DMS114 treated with DMSO at 0.1 percent for 48 hours (cell line): ENCODE data around the gene TNFSF11.
"Not testable (repeated sequence)": the region's sequence is repeated elsewhere in the genome, so short reads cannot be mapped to it uniquely, and the experiment has no call there.

Experiments
- DNase-seq: peaks from one replicate; lab custom pipeline; 2025; ENCODE audit not compliant: unreplicated experiment; lab: John Stamatoyannopoulos, UW

Gene TNFSF11

DNA sequence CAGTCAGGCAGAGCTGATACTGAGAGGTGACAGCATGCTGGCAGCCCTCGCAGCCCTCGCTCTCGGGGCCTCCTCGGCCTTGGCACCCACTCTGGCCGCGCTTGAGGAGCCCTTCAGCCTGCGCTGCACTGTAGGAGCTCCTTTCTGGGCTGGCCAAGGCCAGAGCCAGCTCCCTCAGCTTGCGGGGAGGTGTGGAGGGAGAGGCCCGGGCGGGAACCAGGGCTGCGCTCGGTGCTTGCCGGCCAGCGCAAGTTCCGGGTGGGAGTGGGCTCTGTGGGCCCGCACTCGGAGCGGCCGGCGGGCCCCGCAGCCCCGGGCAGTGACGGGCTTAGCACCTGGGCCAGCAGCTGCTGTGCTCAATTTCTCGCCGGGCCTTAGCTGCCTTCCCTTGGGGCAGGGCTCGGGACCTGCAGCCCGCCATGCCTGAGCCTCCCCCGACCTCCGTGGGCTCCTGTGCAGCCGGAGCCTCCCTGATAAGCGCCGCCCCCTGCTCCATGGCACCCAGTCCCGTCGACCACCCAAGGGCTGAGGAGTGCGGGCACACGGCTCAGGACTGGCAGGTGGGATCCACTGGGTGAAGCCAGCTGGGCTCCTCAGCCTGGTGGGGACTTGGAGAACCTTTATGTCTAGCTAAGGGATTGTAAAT, 14.3 kb upstream of the TNFSF11 start:
- not testable (repeated sequence) for DNase-seq

- not testable (repeated sequence) for DNase-seq
Observed at GRCh38 chr13:42560320-42560719, 13.6 kb upstream of the TNFSF11 start.

DNA sequence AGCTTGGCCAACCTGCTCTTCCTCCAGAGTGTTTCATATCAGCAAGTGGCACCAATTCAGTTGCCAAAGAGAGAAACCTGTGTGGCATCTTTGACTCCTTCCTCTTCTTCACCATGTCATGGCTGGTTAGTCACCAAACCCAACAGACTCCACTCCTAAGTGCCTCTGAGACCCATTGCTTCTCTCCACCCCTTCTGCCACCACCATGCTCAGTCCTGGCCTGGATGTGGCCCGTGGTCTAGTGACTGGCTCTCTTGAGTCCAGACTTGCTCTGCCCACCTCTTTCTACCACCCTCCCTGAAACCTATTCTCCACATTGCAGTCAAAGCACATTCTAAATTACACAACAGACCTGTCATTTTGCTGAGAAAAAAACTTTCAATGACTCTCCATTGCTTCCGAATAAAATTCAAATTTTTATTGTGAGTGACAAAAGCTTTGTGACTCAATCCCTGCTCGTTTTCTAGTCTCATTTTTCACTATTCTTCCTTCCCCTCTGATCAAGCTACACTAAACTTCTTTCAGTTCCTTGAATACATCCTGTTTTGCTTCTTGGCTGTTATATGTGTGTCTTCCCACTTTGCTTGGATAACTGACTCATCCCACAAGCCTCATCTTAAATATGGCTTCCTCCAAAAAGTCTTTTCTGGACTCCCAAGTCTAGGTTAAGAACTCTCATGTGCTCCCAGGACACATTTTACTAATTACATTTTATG, 12.0 kb upstream of the TNFSF11 start:
- DNase-seq: no peak

DNA sequence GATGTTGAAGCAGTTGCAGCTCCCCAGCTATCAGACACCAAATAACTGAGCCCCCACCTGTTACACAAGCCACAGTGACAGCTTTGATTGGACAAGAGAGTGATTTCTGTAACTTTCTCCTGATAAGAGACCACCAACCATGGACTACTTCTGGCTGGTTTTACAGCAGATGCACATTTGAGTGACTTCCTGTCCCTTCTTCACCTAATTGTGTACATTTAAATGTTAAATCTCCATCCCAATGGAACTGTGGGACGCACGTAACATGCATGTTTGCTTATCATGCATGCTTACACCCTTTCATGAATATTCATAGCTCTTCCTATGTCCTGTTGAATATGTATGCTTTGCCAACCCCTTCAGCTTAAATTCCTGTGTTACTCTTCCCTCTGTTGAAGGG, 6.0 kb upstream of the TNFSF11 start:
- DNase-seq: no peak

DNA sequence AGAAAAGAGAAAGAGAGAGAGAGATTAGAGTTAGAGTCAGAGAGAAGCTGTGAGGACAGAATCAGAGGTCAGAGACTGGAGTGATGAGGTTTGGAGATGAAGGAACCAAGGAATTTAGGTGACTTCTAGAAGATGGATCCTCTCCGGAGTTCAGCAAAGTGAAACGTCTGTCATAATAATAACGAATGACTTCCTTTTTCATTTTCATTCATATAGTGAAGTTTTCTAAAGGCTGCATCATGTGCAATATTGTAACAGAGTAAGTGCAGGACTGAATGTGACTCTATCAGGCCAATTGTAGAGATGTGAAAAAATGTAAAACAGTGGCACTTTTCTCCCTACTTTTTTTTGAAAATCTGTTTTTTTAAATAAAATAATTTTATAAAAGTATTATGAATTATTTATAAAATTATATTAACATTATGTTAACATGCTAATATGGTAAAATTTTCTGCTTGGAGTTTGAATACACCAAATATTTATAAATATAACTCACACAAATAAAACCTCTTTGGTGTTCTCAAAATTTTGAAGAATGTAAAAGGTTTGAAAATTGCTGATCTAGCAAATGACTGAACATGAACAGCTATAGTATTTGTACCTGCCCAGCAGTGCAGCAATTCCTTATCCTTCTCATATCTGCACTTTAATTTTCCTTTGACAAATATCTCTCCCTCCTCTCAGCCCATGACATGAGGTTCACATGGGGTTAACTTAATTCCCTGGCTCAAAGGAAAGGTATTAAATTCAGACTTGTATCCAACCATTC, 4.2 kb upstream of the TNFSF11 start:
- DNase-seq: no peak

DNA sequence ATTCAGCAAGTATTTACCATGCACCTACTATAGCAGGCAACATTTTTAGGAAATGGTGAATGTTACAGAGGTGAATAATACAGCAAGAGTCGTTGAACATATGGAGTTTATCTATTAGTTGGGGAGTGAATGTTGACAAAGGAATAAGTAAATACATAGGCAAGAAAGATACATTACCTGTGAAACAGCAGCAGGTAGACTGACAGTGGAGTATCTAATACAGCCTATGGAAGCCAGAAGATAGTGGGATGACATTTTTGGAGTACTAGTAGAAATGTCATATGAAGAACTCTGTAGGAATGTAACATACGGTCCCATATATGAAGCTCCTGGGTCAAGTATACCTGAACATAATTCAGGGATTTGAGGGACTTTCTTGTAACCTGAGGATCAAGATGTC, 2.1 kb upstream of the TNFSF11 start:
- no peak for DNase-seq

DNA sequence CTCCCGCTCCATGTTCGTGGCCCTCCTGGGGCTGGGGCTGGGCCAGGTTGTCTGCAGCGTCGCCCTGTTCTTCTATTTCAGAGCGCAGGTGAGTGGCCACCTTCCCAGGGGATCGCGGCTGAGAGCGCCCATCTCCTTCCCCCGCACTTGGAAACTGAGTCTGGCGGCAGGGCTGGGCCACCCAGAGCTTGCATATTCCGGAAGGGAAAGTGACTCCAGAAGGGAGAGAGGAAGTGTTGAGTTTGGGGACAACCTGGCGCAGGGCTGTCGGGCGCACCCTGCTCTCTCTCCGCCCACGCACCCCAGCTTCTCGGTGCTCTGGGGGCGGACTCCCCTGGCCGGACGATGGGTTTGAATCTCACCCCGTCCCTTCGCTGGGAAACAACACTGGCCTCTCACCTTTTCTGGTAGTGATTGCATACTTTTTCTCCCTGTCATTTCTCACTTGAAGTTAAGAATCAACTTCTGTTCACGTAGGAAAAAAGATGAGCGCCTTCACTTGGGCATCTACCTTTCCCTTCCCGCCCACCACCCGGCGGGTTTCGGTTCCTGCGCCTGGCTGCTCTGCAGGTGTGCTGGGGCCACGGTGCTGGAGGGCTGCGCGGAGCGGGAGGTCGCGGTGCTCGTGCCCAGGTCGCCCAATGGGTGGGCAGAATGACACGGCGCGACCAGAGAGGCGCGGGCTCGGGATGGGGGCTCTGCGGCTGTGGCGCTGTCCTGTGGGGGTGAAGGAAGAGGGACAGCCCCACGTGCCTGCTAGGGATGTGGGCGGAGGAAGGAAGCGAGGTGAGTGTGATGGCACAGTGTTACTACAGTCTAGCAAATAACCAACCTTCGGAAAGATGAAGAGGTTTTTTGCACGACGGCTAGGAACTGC, 721 bp downstream of the TNFSF11 start:
- DNase-seq: no peak

- no peak for DNase-seq
Observed at GRCh38 chr13:42575938-42576337, 2.0 kb downstream of the TNFSF11 start.

DNA sequence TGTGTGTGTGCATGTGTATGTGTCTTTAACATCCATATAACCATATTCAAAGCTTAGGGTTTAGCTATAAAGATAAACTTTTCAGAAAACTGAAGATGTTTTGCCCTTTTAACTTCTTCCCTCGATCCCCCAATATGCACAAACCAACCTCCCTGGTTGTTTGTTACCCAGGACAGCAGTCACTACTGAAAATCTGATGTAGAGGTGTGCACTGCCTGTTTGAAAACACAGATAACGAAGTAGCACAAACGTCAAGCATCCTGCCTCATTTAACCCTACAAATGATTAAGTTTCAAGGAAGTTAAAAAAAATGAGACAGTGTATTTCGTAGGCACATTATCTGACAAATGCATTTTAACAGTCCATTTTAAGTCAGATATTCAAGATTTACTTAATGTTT, 3.6 kb downstream of the TNFSF11 start:
- DNase-seq: no peak

GRCh38 chr13:42580644-42581043, 6.7 kb downstream of the TNFSF11 start:
- no peak for DNase-seq

GRCh38 chr13:42581427-42581826, 7.5 kb downstream of the TNFSF11 start:
- no peak for DNase-seq

GRCh38 chr13:42591602-42592001, 17.6 kb downstream of the TNFSF11 start:
- DNase-seq: no peak

DNA sequence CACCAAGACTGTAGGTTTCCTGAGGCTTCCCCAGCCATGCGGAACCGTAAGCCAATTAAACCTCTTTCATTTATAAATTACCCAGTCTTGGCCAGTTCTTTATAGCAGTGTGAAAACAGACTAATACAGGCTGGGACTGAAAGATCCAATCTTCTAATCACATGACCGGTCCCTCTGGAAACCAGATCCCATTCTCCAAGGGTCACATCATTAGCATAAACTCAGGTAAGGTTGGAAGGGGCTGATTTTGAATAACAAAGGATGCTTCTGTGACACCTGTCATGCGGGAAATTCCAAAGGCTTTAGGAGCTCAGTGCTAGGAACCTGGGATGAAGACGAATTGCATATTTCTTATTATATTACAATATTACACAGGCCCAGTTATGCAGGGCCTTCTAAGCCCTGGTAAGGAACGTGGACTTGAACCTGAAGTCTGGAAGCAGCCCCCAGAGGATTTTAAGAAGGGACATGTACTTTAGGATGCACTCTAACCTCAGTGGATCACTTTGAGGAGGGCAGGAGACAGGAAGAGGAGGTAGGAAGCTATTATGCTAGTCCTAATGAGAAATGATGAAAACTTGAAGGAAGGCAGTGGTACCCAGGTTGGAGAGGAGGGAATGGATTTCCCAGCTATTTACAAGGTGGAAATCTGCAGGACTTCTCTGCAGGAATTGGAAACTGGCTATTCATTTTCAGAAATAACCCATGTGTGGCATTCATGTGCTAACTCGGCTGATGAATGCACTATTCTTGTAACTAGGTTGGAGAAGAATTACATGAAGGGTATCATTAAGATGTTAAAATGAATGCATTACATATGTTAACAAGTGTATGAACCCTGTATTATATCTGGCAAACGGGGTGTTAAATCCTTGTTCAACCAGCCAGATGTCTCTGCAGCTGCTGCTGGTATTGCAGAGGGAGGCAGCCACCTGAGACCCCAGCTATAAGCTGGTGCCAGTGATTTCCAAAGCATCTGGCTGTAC, 19.3 kb downstream of the TNFSF11 start:
- DNase-seq: no peak

DNA sequence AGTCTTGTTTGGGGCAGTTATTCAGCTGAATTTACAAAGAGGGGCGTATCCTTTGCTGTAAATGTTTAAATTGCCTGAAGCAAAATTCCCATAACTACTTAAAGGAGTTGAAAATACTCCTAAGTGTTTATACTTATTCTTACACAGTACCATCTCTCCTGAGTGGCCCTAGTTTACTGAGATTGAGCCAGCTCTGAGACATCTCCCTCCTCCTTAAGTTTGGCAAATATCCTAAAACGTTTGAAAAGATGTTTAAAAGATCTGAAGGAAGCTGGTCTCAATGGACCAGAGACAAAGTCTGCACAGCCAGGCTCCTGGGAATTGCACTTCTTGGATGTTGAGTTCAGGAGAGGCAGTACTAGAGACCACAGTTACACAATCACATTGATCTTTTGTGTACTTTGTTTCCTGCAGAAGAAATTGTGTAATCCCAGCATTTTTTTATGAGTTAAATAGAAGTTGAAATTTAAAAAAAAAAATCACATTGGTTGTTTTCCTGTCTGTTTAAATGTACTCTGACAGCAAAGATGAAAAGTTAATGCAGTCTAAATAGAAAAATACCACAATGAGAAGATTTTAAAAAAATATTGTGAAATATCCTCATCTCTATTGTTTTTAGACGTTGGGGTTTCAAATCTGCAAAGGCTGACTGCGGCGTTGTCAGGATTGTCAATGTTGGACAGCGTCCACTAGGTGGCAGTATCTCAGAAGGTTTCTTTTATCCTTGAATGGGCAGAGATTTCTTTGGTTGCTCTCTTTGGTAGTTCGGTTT, 20.7 kb downstream of the TNFSF11 start:
- peak; percentile 30 for DNase-seq

GRCh38 chr13:42595253-42595571, 21.3 kb downstream of the TNFSF11 start:
- DNase-seq: no peak

DNA sequence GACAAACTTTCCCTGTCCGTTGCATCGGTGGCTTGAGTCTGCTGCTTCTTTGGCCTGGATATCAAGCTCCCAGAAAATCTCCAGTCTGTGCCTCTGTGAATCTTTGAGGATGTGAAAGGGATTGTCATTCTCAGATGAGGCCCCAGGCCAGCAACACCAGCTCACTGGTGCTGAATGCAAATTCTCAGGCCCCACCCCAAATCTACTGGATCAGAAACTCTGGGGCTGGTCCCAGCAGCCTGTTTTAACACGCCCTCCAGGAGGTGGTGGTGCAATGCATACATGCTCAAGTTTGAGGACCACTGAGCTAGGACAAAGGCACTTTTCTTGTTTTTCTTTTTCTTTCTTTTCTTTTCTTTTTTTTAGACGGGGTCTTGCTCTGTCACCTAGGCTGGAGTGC, 23.6 kb downstream of the TNFSF11 start:
- DNase-seq: no peak

GRCh38 chr13:42600943-42601342, 27.0 kb downstream of the TNFSF11 start:
- no peak for DNase-seq

DNA sequence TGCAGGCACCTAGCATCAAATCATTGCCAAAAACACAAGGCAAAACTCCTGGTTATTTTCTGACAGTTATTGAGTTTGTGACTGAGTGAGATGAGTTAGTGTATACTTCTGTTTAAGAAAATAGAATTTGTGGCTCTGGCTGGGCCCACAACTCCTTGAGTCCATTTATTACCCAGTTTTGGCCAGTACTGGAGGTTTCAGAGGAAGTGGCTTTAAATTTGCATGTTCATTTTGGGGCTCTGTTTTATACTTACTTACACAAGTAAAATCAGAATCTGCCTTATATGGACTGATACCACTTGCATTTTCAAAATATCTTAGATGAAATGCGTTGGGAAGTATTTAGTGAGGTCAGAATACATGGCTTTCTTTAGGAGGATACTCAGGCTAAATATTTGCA, 29.0 kb downstream of the TNFSF11 start:
- DNase-seq: no peak

- no peak for DNase-seq
Observed at GRCh38 chr13:42603571-42603970, 29.6 kb downstream of the TNFSF11 start.
